HG03039 (cell line): ENCODE data around the gene TNFAIP1.

ENCODE experiments used
- ATAC-seq: cut with Tn5 transposase; IDR thresholded peaks from one replicate; pipeline ENCODE4 v1.9.1; 2021; ENCODE audit warnings: mild to moderate bottlenecking, moderate library complexity; ENCODE audit not compliant: unreplicated experiment

The TNFAIP1 gene

GRCh38 chr17:28370744-28371103 lies 35.2 kb downstream of the TNFAIP1 start:
- ATAC-seq = no peak

GRCh38 chr17:28371245-28372202 lies 36.0 kb downstream of the TNFAIP1 start, which contains the start of gene SARM1:
SARM1 (plus strand) TSS chr17:28371694; CDS start chr17:28372033, 339 bp downstream.
- ATAC-seq = peak; percentile 41

DNA sequence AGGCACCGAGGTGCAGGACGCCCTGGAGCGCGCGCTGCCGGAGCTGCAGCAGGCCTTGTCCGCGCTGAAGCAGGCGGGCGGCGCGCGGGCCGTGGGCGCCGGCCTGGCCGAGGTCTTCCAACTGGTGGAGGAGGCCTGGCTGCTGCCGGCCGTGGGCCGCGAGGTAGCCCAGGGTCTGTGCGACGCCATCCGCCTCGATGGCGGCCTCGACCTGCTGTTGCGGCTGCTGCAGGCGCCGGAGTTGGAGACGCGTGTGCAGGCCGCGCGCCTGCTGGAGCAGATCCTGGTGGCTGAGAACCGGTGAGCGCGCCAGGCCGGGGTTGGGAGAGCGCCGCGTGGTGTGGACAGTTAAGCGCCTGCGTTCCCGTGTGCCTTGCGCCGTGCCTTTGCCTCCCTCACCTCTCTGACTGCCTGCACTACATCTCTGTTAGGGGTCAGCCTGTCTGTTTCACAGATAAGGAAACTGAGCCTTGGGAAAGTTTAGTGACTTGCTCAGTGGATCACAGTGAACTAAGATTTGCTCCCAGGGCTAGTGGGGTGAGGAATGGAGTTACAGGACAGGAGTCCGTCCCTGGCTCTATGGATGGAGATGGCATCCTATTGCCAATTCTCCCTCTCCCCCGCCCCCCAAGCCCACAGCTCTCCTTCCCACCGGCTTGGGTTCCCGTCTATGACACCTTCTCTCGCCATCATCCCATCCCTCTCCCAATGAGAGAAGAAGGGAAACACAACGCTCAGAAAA lies 36.8 kb downstream of the TNFAIP1 start:
- peak; percentile 14 for ATAC-seq

DNA sequence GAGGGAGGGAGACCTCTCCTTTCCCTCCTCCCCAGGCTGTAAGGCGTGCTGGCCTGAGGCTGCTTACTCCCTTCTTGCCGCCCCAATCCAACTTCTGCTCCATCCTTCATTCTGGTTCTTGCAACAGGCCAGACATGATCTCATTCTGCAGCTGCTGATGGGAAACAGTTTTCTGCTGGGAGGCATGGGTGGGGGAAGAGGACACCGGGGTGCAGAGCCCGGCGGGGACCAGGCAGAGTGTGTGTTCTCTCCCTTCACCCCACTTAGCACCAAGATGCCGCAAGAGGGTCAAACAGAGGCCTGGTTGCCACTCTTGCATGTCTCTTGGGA lies 37.3 kb downstream of the TNFAIP1 start:
- ATAC-seq = no peak

DNA sequence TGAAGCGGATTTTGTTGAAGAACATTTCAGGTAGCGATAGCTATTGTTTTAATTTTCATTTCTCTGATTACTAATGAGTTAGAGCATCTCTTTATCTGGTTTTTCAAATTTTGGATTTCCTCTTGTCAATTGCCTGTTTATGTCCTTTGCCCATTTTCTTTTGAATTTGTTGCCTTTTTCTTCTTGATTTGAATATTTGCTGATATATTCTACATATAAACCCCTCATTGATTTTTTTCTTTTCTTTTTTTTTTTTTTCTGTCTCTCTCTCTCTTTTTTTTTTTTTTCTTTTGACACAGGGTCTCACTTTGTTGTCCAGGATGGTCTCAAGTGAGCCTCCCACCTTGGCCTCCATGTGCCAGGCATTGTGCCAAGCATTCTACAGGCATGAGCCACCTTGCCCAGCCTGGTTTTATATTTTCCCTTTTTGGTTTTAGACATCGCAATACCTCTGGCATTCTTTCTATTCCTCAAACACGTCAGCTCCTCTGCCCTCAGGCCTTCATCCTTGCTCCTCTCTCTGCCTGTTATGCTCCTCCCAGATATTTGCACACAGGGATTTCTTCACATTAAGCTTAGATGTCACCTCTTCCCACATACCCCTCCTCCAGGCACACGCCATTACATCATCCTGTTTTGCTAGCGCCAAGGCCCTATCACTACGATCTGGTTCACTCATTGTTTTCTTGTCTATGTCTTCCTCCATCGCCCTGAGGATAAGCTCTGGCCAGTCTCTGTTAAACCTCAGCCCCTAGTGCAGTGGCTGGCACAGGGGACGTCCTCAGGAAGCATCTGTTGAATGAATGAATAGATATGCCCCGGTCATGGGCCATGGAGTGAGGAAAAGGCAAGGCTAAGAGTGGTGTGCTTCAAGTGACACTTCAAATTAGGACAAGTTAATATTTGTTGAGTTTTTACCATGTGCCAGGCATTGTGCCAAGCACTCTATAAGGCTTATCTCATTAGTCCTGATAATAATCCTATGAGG lies 44.5 kb downstream of the TNFAIP1 start:
- no peak for ATAC-seq

DNA sequence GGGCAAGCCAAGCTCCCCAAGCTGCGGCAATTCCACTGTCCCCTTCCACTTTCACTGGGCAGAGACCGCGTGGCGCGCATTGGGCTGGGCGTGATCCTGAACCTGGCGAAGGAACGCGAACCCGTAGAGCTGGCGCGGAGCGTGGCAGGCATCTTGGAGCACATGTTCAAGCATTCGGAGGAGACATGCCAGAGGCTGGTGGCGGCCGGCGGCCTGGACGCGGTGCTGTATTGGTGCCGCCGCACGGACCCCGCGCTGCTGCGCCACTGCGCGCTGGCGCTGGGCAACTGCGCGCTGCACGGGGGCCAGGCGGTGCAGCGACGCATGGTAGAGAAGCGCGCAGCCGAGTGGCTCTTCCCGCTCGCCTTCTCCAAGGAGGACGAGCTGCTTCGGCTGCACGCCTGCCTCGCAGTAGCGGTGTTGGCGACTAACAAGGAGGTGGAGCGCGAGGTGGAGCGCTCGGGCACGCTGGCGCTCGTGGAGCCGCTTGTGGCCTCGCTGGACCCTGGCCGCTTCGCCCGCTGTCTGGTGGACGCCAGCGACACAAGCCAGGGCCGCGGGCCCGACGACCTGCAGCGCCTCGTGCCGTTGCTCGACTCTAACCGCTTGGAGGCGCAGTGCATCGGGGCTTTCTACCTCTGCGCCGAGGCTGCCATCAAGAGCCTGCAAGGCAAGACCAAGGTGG lies 45.7 kb downstream of the TNFAIP1 start:
- ATAC-seq = no peak

DNA sequence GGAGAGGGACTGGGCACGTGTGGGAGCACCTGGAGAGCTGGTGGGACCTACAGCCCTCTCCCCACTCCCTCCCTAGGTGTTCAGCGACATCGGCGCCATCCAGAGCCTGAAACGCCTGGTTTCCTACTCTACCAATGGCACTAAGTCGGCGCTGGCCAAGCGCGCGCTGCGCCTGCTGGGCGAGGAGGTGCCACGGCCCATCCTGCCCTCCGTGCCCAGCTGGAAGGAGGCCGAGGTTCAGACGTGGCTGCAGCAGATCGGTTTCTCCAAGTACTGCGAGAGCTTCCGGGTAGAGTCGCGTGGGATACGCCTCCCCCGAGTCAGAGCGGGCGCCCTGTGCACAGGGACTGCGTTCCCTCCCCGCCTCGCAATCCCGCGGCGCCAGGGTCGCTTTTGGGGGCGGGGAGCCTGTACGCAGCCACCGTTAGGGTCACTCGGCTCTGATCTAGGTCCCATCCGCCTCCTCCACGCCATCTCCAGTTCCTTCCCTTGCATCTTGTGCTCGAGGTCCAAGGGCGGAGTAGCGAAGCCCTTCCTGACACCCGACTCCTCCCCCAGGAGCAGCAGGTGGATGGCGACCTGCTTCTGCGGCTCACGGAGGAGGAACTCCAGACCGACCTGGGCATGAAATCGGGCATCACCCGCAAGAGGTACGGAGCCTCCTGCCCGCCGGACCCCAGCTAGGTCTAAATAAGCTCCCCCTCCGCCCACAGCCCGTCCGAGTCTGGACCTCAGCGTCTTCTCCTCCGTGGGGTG lies 48.9 kb downstream of the TNFAIP1 start:
- ATAC-seq = no peak

DNA sequence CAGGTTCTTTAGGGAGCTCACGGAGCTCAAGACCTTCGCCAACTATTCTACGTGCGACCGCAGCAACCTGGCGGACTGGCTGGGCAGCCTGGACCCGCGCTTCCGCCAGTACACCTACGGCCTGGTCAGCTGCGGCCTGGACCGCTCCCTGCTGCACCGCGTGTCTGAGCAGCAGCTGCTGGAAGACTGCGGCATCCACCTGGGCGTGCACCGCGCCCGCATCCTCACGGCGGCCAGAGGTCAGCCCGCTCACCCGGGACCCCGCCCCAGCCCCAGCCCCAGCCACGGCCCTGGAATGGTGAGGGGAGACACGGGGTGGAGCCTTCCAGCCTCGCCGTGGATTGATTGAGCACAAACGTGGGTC lies 49.5 kb downstream of the TNFAIP1 start:
- ATAC-seq = no peak

GRCh38 chr17:28385406-28385805 lies 49.8 kb downstream of the TNFAIP1 start:
- no peak for ATAC-seq

DNA sequence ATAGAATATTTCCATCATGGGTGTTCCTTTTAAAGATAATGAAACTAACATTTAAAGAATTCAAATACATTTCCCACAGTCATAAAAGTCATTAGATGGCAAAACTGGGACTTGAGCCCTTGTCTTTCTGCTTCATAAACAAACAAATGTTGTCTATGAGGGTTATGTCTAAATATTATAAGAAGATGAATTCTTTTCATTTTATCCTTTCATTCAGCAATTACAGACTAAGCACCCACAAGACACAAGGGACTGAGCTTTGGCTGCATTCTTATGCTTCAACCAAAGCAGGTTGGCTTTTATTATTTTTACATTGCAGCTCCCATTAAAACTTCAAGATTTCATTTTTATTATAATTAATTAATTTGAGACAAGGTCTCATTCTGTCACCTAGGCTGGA lies 50.8 kb downstream of the TNFAIP1 start:
- no peak for ATAC-seq

DNA sequence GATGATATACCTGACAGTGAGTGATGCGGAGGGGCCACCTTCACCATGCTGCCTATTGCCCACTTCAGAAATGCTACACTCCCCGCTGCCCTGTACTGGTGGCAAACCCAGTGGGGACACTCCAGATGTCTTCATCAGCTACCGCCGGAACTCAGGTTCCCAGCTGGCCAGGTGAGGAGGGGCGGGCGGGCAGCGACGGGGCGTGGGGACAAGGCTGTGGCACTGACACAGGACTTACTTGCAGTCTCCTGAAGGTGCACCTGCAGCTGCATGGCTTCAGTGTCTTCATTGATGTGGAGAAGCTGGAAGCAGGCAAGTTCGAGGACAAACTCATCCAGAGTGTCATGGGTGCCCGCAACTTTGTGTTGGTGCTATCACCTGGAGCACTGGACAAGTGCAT lies 52.5 kb downstream of the TNFAIP1 start:
- no peak for ATAC-seq

DNA sequence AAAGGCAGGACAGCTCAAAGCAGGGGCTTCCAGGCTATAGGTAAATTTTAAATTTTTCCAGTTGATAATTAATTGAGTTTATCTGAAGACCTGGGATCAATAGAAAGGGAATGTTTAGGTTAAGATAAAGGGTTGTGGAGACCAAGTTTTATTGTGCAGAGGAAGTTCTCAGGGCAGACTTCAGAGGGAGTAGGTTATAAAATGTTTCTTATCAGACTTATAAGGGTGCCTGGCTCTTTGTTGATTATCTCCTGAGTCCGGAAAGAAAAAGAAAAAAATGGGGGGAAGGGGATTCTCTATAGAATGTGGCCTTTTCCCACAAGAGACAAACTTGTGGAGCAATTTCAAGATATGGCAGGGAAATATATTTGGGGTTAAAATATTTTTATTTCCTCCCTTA lies 54.6 kb downstream of the TNFAIP1 start:
- no peak for ATAC-seq

GRCh38 chr17:28390563-28390962 lies 55.0 kb downstream of the TNFAIP1 start:
- ATAC-seq = no peak

DNA sequence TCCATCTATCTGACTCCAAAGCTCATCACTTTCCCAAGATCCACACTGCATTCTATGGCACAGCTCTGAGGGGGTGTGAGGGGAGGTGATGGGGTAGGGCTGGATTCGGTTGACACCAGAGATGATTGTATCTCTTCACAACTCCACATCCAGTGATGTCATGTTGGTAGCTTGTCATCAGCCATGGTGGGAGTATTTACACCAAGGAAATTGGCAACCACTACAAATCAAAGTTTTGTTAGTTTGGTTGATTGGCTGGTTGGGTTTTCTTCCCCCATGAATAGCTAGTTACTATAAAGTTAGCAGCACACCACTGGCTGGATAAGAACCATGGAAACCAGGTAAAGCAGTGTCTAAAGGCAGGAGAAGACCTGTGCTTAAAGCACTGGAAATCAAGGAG lies 55.4 kb downstream of the TNFAIP1 start:
- no peak for ATAC-seq

GRCh38 chr17:28391401-28391800 lies 55.8 kb downstream of the TNFAIP1 start:
- ATAC-seq = no peak

DNA sequence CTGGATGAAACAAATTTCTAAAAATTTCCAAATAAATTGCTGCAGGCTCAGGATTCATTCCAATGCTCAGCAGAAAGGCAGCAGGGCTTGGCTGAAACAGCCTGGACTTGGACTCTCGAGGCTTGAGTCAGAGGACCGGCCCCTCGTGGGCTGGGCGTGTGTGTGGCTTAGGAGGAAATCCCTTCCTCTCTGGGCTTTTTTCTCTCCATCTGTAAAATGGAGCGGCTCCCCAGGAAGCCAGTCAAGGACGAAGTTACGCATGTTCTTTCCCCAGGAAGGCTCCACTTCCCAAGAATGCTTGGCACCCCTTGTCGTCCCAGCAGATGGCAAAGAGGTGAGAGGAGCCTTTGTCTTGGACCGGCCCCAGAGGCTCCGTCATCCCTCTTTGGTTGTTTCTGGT lies 56.9 kb downstream of the TNFAIP1 start:
- no peak for ATAC-seq

- no peak for ATAC-seq
These were observed 59.0 kb downstream of the TNFAIP1 start for GRCh38 chr17:28394337-28395116.

- ATAC-seq = no peak
These were observed 59.9 kb downstream of the TNFAIP1 start for GRCh38 chr17:28395426-28395825.

DNA sequence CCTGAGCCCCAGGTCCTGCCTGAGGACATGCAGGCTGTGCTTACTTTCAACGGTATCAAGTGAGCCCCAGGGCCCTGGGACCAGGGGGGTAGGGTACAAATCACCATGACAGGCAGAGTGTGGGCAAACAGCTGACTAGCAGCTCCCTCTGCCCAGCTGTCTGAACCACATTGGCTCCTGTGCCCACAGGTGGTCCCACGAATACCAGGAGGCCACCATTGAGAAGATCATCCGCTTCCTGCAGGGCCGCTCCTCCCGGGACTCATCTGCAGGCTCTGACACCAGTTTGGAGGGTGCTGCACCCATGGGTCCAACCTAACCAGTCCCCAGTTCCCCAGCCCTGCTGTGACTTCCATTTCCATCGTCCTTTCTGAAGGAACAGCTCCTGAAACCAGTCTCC lies 60.4 kb downstream of the TNFAIP1 start:
- no peak for ATAC-seq
